Mammary epithelial cell (primary cell): ENCODE results near the gene CAPG.

Experiments
- EZH2 ChIP-seq: IDR thresholded peaks from 2 replicates; pipeline ENCODE4 v1.6.1; 2012; ENCODE audit warnings: low read length, inconsistent platforms, borderline replicate concordance
- TF ChIP-seq, protein P1 (sequence below), 2 donors: IDR thresholded peaks in 1 of 2; conservative IDR thresholded peaks in 1 of 2; 2 replicates each; pipeline ENCODE4 v1.5.1; 2011 to 2012; ENCODE audit warnings: inconsistent platforms in 2 of 2, low read length in 2 of 2, mild to moderate bottlenecking in 2 of 2, control low read depth in 1 of 2, low read depth in 1 of 2; ENCODE audit not compliant: insufficient read depth in 1 of 2; ENCODE audit errors: extremely low read depth in 1 of 2

DNA sequence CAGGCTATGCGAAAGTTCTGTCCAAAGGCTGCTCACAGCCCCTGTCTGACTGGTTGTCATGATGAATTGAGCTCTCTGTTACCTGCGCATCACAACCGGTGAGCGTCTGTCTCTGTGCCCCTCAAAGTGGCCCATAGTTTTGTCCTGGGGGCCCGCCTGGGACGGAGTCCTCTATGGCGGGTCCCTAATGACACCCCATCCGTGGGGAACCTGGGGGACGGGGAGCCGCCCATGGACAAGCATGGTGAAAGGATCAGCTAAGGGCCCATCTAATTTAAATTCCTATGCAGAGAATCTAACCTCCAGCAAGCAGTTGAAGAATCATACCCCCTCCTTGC is 55.1 kb downstream of the CAPG start:
- TF ChIP-seq, protein P1, sequence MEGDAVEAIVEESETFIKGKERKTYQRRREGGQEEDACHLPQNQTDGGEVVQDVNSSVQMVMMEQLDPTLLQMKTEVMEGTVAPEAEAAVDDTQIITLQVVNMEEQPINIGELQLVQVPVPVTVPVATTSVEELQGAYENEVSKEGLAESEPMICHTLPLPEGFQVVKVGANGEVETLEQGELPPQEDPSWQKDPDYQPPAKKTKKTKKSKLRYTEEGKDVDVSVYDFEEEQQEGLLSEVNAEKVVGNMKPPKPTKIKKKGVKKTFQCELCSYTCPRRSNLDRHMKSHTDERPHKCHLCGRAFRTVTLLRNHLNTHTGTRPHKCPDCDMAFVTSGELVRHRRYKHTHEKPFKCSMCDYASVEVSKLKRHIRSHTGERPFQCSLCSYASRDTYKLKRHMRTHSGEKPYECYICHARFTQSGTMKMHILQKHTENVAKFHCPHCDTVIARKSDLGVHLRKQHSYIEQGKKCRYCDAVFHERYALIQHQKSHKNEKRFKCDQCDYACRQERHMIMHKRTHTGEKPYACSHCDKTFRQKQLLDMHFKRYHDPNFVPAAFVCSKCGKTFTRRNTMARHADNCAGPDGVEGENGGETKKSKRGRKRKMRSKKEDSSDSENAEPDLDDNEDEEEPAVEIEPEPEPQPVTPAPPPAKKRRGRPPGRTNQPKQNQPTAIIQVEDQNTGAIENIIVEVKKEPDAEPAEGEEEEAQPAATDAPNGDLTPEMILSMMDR (conservative IDR thresholded peaks at IDR 0.05 in 1 of 2, IDR thresholded peaks at IDR 0.05 in 1 of 2; ENCODE audit: extremely low read depth in 1 of 2, insufficient read depth in 1 of 2, low read depth in 1 of 2, low read length in 2 of 2) = no peak
- no peak for TF ChIP-seq EZH2
